Liver (tissue), 3 donors: ENCODE data around the gene CD2.

Experiments
- ATF3 ChIP-seq: IDR thresholded peaks from 2 replicates; pipeline ENCODE4 v1.6.1; 2016; ENCODE audit warnings: antibody characterized with exemption
- CTCF ChIP-seq: fragments of 150-350 bp; IDR thresholded peaks from 2 replicates; pipeline ENCODE4 v1.5.1; 2017; ENCODE audit warnings: improper control_type of control experiment, low read depth, low read length; ENCODE audit not compliant: missing input control
- FOXA1 ChIP-seq: IDR thresholded peaks from 2 replicates; pipeline ENCODE4 v1.6.1; 2016; ENCODE audit warnings: antibody characterized with exemption
- GABPA ChIP-seq, 2 donors: IDR thresholded peaks in 1 of 2; conservative IDR thresholded peaks in 1 of 2; 2 replicates each; pipeline ENCODE4 v1.6.1; 2016; ENCODE audit warnings: antibody characterized with exemption in 2 of 2, mild to moderate bottlenecking in 1 of 2, moderate library complexity in 1 of 2
- HNF4A ChIP-seq, 2 donors: conservative IDR thresholded peaks; 2 replicates each; pipeline ENCODE4 v1.6.1; 2016; ENCODE audit warnings: antibody characterized with exemption in 2 of 2, mild to moderate bottlenecking in 2 of 2
- JUND ChIP-seq, 2 donors: IDR thresholded peaks; 2 replicates each; pipeline ENCODE4 v1.6.1; 2016; ENCODE audit warnings: antibody characterized with exemption in 2 of 2
- MAX ChIP-seq: IDR thresholded peaks from 2 replicates; pipeline ENCODE4 v1.6.1; 2016; ENCODE audit warnings: antibody characterized with exemption
- NR2F2 ChIP-seq: IDR thresholded peaks from 2 replicates; pipeline ENCODE4 v1.6.1; 2016; ENCODE audit warnings: antibody characterized with exemption
- RAD21 ChIP-seq, 2 donors: IDR thresholded peaks; 2 replicates each; pipeline ENCODE4 v1.6.1; 2016; ENCODE audit warnings: antibody characterized with exemption in 2 of 2, mild to moderate bottlenecking in 2 of 2
- YY1 ChIP-seq: IDR thresholded peaks from 2 replicates; pipeline ENCODE4 v1.6.1; 2016; ENCODE audit warnings: antibody characterized with exemption, mild to moderate bottlenecking
- donor health status: healthy.
- donor health status: healthy.

GRCh38 chr1:116740746-116741145 lies 13.5 kb upstream of the CD2 start:
- TF ChIP-seq NR2F2 = no peak
- TF ChIP-seq YY1 = no peak
- TF ChIP-seq CTCF = no peak
- TF ChIP-seq GABPA (IDR thresholded peaks at IDR 0.05 in 1 of 2, conservative IDR thresholded peaks at IDR 0.05 in 1 of 2) = no peak
- no peak for TF ChIP-seq FOXA1
- no peak for TF ChIP-seq MAX
- TF ChIP-seq JUND (IDR thresholded peaks at IDR 0.05) = no peak
- TF ChIP-seq ATF3 = no peak
- TF ChIP-seq HNF4A (conservative IDR thresholded peaks at IDR 0.05) = no peak
- TF ChIP-seq RAD21 (IDR thresholded peaks at IDR 0.05) = no peak
